CD4-positive, alpha-beta T cell treated with Interleukin-21 for 1 hour (primary cell): Measurements from ENCODE around the gene SCGB2A2.

Experiments
- DNase-seq: peaks from one replicate; pipeline ENCODE4 v3.0.0-alpha.2; 2020

The SCGB2A2 gene

GRCh38 chr11:62307950-62308349, 38.0 kb downstream of the SCGB2A2 start:
- DNase-seq = no peak

GRCh38 chr11:62309991-62310390, 40.0 kb downstream of the SCGB2A2 start:
- no peak for DNase-seq

- DNase-seq = no peak
These were observed 45.5 kb downstream of the SCGB2A2 start for GRCh38 chr11:62315431-62315830.

GRCh38 chr11:62322524-62322923, 52.6 kb downstream of the SCGB2A2 start:
- DNase-seq = no peak
